H1 (cell line): ENCODE results near the gene KCNJ18.
"Not testable (repeated sequence)": the region's sequence is repeated elsewhere in the genome, so short reads cannot be mapped to it uniquely, and the experiment has no call there.

Experiments
- BACH1 ChIP-seq: IDR thresholded peaks from 2 replicates; pipeline ENCODE4 v1.6.1; 2012; ENCODE audit warnings: low read length, improper control_type of control experiment
- BRCA1 ChIP-seq: IDR thresholded peaks from 2 replicates; pipeline ENCODE4 v1.6.1; 2012; ENCODE audit warnings: low read depth, low read length, improper control_type of control experiment
- EP300 ChIP-seq, 2 experiments: IDR thresholded peaks; 1 replicate in 1 of 2; 2 replicates in 1 of 2; pipeline ENCODE4 v1.6.1; 2011 to 2012; ENCODE audit warnings: low read depth in 2 of 2, low read length in 2 of 2, mild to moderate bottlenecking in 2 of 2, borderline replicate concordance in 1 of 2, inconsistent platforms in 1 of 2, moderate library complexity in 1 of 2
- HDAC2 ChIP-seq, 2 experiments: fragments of 300-600 bp in 1 of 2; sonication (generic) in 1 of 2; IDR thresholded peaks; 2 replicates each; pipeline ENCODE4 v1.6.1; 2011 to 2012; ENCODE audit warnings: low read depth in 2 of 2, low read length in 2 of 2, mild to moderate bottlenecking in 2 of 2, moderate library complexity in 2 of 2, borderline replicate concordance in 1 of 2, inconsistent platforms in 1 of 2
- MAX ChIP-seq: IDR thresholded peaks from 2 replicates; pipeline ENCODE4 v1.6.1; 2012; ENCODE audit warnings: inconsistent platforms
- POLR2A ChIP-seq, 2 experiments: IDR thresholded peaks; 1 replicate in 1 of 2; 2 replicates in 1 of 2; pipeline ENCODE4 v1.6.1; 2011; ENCODE audit warnings: low read depth in 2 of 2, low read length in 2 of 2, mild to moderate bottlenecking in 2 of 2; ENCODE audit errors: control extremely low read depth in 1 of 2
- RBBP5 ChIP-seq: IDR thresholded peaks from 2 replicates; pipeline ENCODE4 v1.7.1; 2012; ENCODE audit warnings: low read depth, mild to moderate bottlenecking, inconsistent platforms, low read length, moderate library complexity, borderline replicate concordance
- TAF1 ChIP-seq: IDR thresholded peaks from 2 replicates; pipeline ENCODE4 v1.6.1; 2011; ENCODE audit warnings: mild to moderate bottlenecking, low read depth, low read length
- TEAD4 ChIP-seq: IDR thresholded peaks from 2 replicates; pipeline ENCODE4 v1.6.1; 2012; ENCODE audit warnings: low read depth, low read length, inconsistent platforms, mixed read lengths
- USF2 ChIP-seq: IDR thresholded peaks from 2 replicates; pipeline ENCODE4 v1.6.1; 2011; ENCODE audit warnings: low read length, improper control_type of control experiment
- ZNF274 ChIP-seq: IDR thresholded peaks from 2 replicates; pipeline ENCODE4 v1.7.0; 2012; ENCODE audit warnings: low read length, borderline replicate concordance; ENCODE audit errors: extremely low read depth
- TF ChIP-seq, protein P1 (sequence below), 3 experiments: IDR thresholded peaks; 1 replicate in 2 of 3; 2 replicates in 1 of 3; pipeline versions ENCODE4 v1.5.1 to v1.6.1; 2011; ENCODE audit warnings: low read length in 3 of 3, mild to moderate bottlenecking in 3 of 3, inconsistent platforms in 2 of 3, low read depth in 1 of 3, moderate library complexity in 1 of 3; ENCODE audit not compliant: insufficient read depth in 1 of 3; ENCODE audit errors: control extremely low read depth in 1 of 3
- TF ChIP-seq, protein P2 (sequence below): IDR thresholded peaks from 2 replicates; pipeline ENCODE4 v1.6.1; 2011; ENCODE audit warnings: low read depth, mild to moderate bottlenecking, low read length; ENCODE audit not compliant: insufficient read depth

DNA sequence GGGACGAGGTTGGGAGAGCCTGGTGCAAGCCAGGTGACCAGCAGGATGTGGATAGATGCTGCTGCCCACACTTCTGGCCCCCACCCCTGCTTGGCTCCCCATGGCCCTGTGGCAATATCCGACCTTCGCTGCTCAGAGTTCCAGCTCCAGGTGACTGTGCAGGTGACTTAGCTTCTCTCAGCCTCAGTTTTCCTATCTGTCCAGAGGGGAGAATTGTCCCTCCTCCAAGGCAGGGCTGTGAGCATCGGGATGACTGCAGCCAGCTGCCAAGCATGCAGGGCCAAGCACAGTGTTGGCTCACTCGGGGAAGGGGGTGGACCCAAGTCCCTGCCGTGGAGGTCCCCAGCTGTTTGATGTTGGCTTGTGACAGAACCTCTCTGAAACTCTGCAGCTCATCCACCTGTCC lies 1.1 kb downstream of the KCNJ18 start:
- TF ChIP-seq, protein P1, sequence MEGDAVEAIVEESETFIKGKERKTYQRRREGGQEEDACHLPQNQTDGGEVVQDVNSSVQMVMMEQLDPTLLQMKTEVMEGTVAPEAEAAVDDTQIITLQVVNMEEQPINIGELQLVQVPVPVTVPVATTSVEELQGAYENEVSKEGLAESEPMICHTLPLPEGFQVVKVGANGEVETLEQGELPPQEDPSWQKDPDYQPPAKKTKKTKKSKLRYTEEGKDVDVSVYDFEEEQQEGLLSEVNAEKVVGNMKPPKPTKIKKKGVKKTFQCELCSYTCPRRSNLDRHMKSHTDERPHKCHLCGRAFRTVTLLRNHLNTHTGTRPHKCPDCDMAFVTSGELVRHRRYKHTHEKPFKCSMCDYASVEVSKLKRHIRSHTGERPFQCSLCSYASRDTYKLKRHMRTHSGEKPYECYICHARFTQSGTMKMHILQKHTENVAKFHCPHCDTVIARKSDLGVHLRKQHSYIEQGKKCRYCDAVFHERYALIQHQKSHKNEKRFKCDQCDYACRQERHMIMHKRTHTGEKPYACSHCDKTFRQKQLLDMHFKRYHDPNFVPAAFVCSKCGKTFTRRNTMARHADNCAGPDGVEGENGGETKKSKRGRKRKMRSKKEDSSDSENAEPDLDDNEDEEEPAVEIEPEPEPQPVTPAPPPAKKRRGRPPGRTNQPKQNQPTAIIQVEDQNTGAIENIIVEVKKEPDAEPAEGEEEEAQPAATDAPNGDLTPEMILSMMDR (IDR thresholded peaks at IDR 0.05; ENCODE audit: control extremely low read depth in 1 of 3, insufficient read depth in 1 of 3, low read depth in 1 of 3, low read length in 3 of 3): not testable (repeated sequence)
- not testable (repeated sequence) for TF ChIP-seq HDAC2 (IDR thresholded peaks at IDR 0.05; ENCODE audit: borderline replicate concordance in 1 of 2, low read depth in 2 of 2, low read length in 2 of 2); BACH1; RBBP5; ZNF274; TAF1; TEAD4; MAX; USF2; POLR2A (IDR thresholded peaks at IDR 0.05; ENCODE audit: control extremely low read depth in 1 of 2, low read depth in 2 of 2, low read length in 2 of 2); EP300 (IDR thresholded peaks at IDR 0.05; ENCODE audit: borderline replicate concordance in 1 of 2, low read depth in 2 of 2, low read length in 2 of 2); BRCA1
- TF ChIP-seq, protein P2, sequence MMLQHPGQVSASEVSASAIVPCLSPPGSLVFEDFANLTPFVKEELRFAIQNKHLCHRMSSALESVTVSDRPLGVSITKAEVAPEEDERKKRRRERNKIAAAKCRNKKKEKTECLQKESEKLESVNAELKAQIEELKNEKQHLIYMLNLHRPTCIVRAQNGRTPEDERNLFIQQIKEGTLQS: not testable (repeated sequence)
